Nephron progenitor cell (in vitro differentiated cells): Measurements from ENCODE around the gene KIAA1755.

Experiments used
- DNase-seq: peaks from one replicate; pipeline ENCODE4 v3.0.0; 2021
- H3K27ac Mint-ChIP-seq: 2 replicates; pipeline ENCODE4 v1.8.0; 2021; ENCODE audit warnings: mild to moderate bottlenecking, moderate library complexity, mixed read lengths
- H3K27me3 Mint-ChIP-seq: 2 replicates; pipeline ENCODE4 v1.8.0; 2021; ENCODE audit warnings: mild to moderate bottlenecking, low read depth, mixed read lengths; ENCODE audit not compliant: poor library complexity
- H3K36me3 Mint-ChIP-seq: 2 replicates; pipeline ENCODE4 v1.8.0; 2021; ENCODE audit warnings: low read depth, mixed read lengths
- H3K4me1 Mint-ChIP-seq: 2 replicates; pipeline ENCODE4 v1.8.0; 2021; ENCODE audit warnings: mixed read lengths
- H3K4me3 Mint-ChIP-seq: 2 replicates; pipeline ENCODE4 v1.8.0; 2021; ENCODE audit warnings: mild to moderate bottlenecking, moderate library complexity, mixed read lengths
- H3K9me3 Mint-ChIP-seq: 2 replicates; pipeline ENCODE4 v1.8.0; 2021; ENCODE audit warnings: mild to moderate bottlenecking, moderate library complexity, mixed read lengths
- CTCF ChIP-seq: fragments of 200-600 bp; sonication (generic); IDR thresholded peaks from 2 replicates; pipeline ENCODE4 v1.5.0; 2021; ENCODE audit warnings: antibody characterized with exemption

The KIAA1755 gene

DNA sequence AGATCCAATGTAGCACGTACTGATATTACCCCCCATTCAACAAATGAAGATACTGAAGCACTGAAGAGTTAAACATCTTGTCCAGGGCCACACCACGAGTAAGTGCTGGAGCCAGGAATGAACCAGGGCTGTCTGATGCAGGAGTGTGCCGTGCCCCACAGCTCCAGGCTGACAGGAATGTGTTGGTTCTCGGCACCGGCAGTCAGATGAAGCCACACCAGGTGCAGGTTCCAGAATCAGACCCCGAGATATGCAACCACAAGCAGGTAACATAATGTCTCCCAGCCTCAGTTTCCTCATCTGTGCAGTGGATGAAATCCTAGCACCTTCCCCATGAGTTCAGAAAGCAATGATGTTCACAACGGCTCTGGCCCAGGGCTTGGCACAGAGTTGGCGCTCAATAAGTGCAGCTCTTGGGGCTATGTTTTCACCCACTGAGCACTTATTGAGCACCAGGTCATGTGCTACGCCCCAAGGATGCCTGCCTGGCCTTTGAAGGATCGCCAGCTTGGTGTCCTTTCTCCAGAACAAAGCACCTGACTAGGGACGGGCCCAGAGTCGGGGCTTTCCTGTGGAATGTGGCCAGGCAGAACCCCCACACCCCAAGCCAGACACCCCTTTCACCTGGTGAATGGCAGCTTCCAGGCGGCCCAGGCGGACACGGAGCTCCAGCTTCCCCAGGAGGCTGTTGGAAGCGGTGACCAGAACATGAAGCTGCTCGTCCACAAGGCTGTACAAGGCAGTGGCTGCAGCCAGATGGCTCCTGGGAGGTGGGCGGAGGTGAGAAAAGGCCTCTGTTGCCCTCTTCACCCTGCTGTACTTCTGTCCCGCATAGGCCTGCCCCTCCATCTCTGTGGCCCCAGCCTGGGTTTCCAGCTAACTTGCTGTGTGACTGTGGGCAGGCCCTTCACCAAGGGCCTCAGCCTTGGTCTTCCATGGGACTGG, 41.3 kb downstream of the KIAA1755 start:
- Mint-ChIP-seq H3K36me3 (no peaks in the 10 kb centered on the region), H3K4me1 (peaks cover 13% of the 10 kb centered on the region), H3K4me3 (no peak overlapping the region), H3K27me3 (peaks cover 29% of the 10 kb centered on the region), H3K27ac (no peak overlapping the region), H3K9me3 (no peaks in the 10 kb centered on the region)
- TF ChIP-seq CTCF, result no peak
- no peak for DNase-seq

GRCh38 chr20:38218566-38218885, 42.0 kb downstream of the KIAA1755 start:
- Mint-ChIP-seq H3K4me3 (no peak overlapping the region), H3K27ac (no peak overlapping the region), H3K27me3 (peaks cover 24% of the 10 kb centered on the region), H3K9me3 (no peaks in the 10 kb centered on the region), H3K36me3 (no peaks in the 10 kb centered on the region), H3K4me1 (peaks cover 13% of the 10 kb centered on the region)
- TF ChIP-seq CTCF, result no peak
- DNase-seq, result no peak

GRCh38 chr20:38217791-38218565, 42.6 kb downstream of the KIAA1755 start:
- H3K4me3 Mint-ChIP-seq, result no peak overlapping the region
- DNase-seq, result no peak
- TF ChIP-seq CTCF, result no peak

GRCh38 chr20:38216746-38217595, 43.6 kb downstream of the KIAA1755 start:
- no peak for TF ChIP-seq CTCF
- H3K9me3 Mint-ChIP-seq, result no peaks in the 10 kb centered on the region
- no peaks in the 10 kb centered on the region for H3K36me3 Mint-ChIP-seq
- no peak overlapping the region for H3K27ac Mint-ChIP-seq
- peaks cover 28% of the 10 kb centered on the region for H3K27me3 Mint-ChIP-seq
- no peak for DNase-seq
- peaks cover 13% of the 10 kb centered on the region for H3K4me1 Mint-ChIP-seq
- no peak overlapping the region for H3K4me3 Mint-ChIP-seq

More at GRCh38 chr20:38217791-38218565, 42.6 kb downstream of the KIAA1755 start:
- Mint-ChIP-seq H3K27me3 (peaks cover 23% of the 10 kb centered on the region), H3K4me1 (peaks cover 13% of the 10 kb centered on the region), H3K36me3 (no peaks in the 10 kb centered on the region), H3K27ac (peak overlapping the region; percentile 48), H3K9me3 (no peaks in the 10 kb centered on the region)

DNA sequence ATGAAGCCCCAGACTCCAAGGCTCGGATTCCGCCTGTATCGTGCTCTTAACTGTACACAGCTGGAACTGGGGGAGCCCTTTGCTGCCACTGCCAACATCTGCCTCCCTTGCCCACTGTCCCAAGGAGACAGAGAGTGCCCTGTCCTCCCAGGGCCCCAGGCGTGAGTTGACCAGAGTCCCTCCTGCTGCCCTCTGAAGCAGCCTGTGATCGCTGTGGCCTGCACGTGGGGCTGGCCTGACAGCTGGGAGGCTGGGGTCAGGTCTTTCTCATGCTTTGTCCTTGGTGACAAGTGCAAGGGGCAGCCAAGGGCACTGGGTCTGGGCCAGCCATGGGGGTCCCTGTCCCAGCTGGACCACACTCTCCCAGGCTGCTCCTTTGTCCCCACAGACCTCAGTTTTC, 44.3 kb downstream of the KIAA1755 start:
- no peak for TF ChIP-seq CTCF
- no peak overlapping the region for H3K27ac Mint-ChIP-seq
- H3K4me3 Mint-ChIP-seq, result no peak overlapping the region
- no peak for DNase-seq
- H3K4me1 Mint-ChIP-seq, result peaks cover 13% of the 10 kb centered on the region
- peaks cover 35% of the 10 kb centered on the region for H3K27me3 Mint-ChIP-seq
- H3K9me3 Mint-ChIP-seq, result no peaks in the 10 kb centered on the region
- H3K36me3 Mint-ChIP-seq, result no peaks in the 10 kb centered on the region
